Activated CD8-positive, alpha-beta T cell treated with anti-CD3 and anti-CD28 coated beads for 36 hours (primary cell): Measurements from ENCODE around the gene QSOX2. TPM values are rescaled to one million over a fixed set of nuclear protein-coding genes. Genes with fewer than 3 reads are reported as not detected.

Experiments used
- ATAC-seq: fragments of 200-7000 bp; cut with Tn5 transposase; one replicate; pipeline ENCODE4 v1.10.0; 2021; ENCODE audit warnings: mild to moderate bottlenecking, moderate library complexity
- CTCF ChIA-PET: fragments of 350-600 bp; sonication (Branson Sonifier 250); formaldehyde crosslinking; loops from one replicate; lab custom pipeline; 2021; ENCODE audit warnings: antibody characterized with exemption; lab: Charles Lee
- POLR2A ChIA-PET: fragments of 350-600 bp; sonication (Branson Sonifier 250); formaldehyde crosslinking; loops from one replicate; lab custom pipeline; 2021; ENCODE audit warnings: antibody characterized with exemption; lab: Charles Lee
- DNase-seq: peaks from one replicate; pipeline ENCODE4 v3.0.0-alpha.2; 2020
- H3K27ac Mint-ChIP-seq: one replicate; pipeline ENCODE4 v1.8.0; 2021; ENCODE audit warnings: mild to moderate bottlenecking, mixed read lengths
- H3K27me3 Mint-ChIP-seq: one replicate; pipeline ENCODE4 v1.8.0; 2021; ENCODE audit warnings: mixed read lengths
- H3K36me3 Mint-ChIP-seq: one replicate; pipeline ENCODE4 v1.8.0; 2021; ENCODE audit warnings: low read depth, mixed read lengths
- H3K4me1 Mint-ChIP-seq: one replicate; pipeline ENCODE4 v1.8.0; 2021; ENCODE audit warnings: low read depth, mixed read lengths
- H3K4me3 Mint-ChIP-seq: one replicate; pipeline ENCODE4 v1.8.0; 2021; ENCODE audit warnings: mild to moderate bottlenecking, moderate library complexity, mixed read lengths
- H3K9me3 Mint-ChIP-seq: one replicate; pipeline ENCODE4 v1.8.0; 2021; ENCODE audit warnings: mixed read lengths
- intact Hi-C: fragments of 100-400 bp; cut with micrococcal nuclease; formaldehyde crosslinking; loops from one replicate; pipeline ENCODE4 v1.10.0; 2022
- total RNA-seq, 2 experiments: library from RNA; stranded (reverse); gene quantifications; one replicate each; pipeline ENCODE4 v1.2.3, GENCODE V29; 2021
- TF ChIP-seq, protein P1 (sequence below): fragments of 200-600 bp; IDR thresholded peaks from one replicate; pipeline ENCODE4 v1.8.0; 2022; ENCODE audit warnings: antibody characterized with exemption, mild to moderate bottlenecking

Gene QSOX2
- total RNA-seq, 2 experiments from 2014 or later: 21.0 to 21.5 TPM

DNA sequence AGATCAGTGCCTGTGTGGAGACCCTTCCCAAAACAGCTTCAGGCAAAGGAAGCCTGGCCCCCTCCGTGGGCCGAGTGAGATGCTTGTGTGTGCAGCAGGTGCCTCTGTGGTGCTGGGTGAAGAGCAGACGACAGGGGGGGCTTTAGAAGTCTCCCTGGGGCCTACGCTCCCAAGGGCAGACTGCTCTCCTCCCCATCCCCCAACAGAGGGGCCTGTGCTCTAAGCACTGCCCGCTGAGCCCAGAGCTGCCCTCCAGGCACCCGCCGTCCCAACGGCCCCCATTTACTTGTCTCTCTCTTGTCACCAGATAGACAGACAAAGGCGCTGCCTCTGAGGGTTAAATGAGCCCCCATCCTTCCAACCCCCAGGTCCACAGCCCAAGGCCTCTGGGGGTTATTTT, 38.0 kb downstream of the QSOX2 start:
- no peaks in the 10 kb centered on the region for H3K9me3 Mint-ChIP-seq
- H3K27ac Mint-ChIP-seq: no peak overlapping the region
- no peak overlapping the region for H3K4me3 Mint-ChIP-seq
- no peaks in the 10 kb centered on the region for H3K4me1 Mint-ChIP-seq
- peaks cover 10% of the 10 kb centered on the region for H3K36me3 Mint-ChIP-seq
- ChIA-PET POLR2A (no interaction called here), CTCF (no interaction called here)
- TF ChIP-seq, protein P1, sequence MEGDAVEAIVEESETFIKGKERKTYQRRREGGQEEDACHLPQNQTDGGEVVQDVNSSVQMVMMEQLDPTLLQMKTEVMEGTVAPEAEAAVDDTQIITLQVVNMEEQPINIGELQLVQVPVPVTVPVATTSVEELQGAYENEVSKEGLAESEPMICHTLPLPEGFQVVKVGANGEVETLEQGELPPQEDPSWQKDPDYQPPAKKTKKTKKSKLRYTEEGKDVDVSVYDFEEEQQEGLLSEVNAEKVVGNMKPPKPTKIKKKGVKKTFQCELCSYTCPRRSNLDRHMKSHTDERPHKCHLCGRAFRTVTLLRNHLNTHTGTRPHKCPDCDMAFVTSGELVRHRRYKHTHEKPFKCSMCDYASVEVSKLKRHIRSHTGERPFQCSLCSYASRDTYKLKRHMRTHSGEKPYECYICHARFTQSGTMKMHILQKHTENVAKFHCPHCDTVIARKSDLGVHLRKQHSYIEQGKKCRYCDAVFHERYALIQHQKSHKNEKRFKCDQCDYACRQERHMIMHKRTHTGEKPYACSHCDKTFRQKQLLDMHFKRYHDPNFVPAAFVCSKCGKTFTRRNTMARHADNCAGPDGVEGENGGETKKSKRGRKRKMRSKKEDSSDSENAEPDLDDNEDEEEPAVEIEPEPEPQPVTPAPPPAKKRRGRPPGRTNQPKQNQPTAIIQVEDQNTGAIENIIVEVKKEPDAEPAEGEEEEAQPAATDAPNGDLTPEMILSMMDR: no peak
- ATAC-seq (no peak), DNase-seq (no peak)
- peaks cover 13% of the 10 kb centered on the region for H3K27me3 Mint-ChIP-seq
- intact Hi-C loops: no loop called here

DNA sequence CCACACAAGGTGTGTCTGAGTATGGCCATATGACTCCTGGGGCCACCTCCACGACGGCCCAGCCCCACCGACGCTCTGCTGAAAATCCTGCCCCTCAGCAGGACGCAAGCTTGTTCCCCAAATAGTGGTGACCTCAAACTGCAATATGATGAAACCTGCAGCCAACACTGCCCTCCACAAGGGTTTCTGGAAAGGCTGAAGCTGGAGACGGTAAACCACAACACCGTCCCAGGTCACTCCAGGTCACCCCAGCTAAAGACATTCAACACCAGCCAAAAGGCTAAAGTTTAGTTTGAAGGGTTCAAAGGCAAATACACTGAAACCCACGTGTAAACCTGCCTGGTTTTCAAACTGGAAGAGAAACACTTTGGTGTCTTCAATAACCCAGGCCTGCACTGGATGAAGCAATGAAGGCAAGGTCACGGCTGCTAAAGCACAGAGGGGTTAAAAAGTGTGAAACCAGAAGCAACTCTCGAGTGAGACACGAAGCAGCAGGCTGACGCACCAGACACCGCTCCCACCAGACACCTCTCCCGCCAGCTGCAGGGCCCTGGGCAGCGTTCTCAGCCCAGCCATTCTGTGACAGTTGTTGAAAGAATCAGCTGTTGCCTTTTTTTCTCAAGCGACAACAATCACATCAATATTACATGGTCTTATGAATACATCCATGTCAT, 38.9 kb downstream of the QSOX2 start:
- CTCF ChIA-PET: no interaction called here
- peaks cover 15% of the 10 kb centered on the region for H3K27me3 Mint-ChIP-seq

DNA sequence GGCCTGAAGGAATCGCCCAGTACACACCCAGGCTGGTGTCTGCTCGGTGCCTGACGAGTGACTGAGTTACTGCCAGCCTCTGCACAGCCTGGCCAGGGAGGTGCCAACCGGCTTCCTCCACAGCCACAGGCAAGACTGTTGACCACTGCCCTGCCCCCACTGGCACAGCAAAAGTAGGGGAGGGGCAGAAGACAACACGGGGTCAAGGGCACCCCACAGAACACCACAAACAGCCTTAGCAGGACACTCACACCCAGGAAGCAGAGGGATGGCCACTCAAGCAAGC, 40.0 kb downstream of the QSOX2 start:
- intact Hi-C loops: no loop called here
- no peaks in the 10 kb centered on the region for H3K4me1 Mint-ChIP-seq
- ATAC-seq (no peak), DNase-seq (no peak)
- H3K27ac Mint-ChIP-seq: no peak overlapping the region
- H3K9me3 Mint-ChIP-seq: no peaks in the 10 kb centered on the region
- CTCF ChIA-PET: no interaction called here
- H3K4me3 Mint-ChIP-seq: no peak overlapping the region
- POLR2A ChIA-PET: no interaction called here
- TF ChIP-seq, protein P1: no peak
- H3K27me3 Mint-ChIP-seq: peaks cover 22% of the 10 kb centered on the region
- H3K36me3 Mint-ChIP-seq: peaks cover 7% of the 10 kb centered on the region

More for the DNA sequence above, 38.9 kb downstream of the QSOX2 start:
- no peak overlapping the region for H3K27ac Mint-ChIP-seq
- ATAC-seq (no peak), DNase-seq (no peak)
- H3K9me3 Mint-ChIP-seq: no peaks in the 10 kb centered on the region
- TF ChIP-seq, protein P1: no peak
- no peaks in the 10 kb centered on the region for H3K4me1 Mint-ChIP-seq
- no peak overlapping the region for H3K4me3 Mint-ChIP-seq
- POLR2A ChIA-PET: no interaction called here
- peaks cover 7% of the 10 kb centered on the region for H3K36me3 Mint-ChIP-seq
- intact Hi-C loops: no loop called here

DNA sequence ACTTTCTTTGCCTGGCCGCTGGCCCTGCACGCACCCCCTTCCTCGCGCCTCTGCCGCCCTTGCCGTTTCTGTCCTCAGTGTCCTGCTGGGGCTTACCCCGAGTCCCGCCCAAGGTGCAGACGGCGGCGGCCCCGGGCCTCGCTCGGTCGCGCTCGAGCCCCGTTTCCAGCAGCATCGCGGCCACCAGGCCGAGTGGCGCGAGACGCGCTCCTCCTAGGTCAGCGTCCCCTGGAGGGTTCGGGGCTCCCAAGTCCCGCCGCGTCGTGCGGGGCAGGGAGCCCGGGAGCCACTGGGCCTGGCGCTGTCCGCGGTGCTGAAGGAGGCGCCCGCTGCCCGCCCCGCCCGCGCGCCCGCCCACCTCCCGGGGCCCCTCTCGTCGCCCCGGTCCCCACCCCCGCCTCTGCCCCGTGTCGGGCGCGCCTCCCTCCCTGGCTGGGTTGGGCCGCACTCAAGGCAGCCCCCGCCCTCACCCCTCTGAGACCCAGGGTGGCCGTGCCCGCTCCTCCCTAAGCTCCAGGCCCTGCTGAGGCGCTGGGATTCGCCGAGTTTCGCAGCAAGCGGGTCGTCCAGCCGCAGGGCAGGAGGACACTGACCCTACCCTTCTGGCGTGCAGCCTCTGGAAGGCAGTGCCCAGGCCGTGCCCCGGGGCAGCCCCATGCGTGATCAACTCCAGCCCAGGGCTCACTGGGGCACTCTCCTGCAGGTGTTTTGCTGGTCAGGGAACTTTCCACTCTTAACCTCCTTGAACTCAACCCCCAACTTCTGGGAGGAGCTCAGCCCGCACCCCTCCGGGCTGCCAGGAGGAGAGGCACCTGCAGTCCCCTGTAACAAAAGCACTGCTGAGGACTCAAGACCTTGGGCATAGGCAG, 40.5 kb downstream of the QSOX2 start, which contains the start of gene LHX3:
LHX3 (minus strand) TSS at position 291 of the 869 bp plus-strand sequence; CDS start at position 175, 116 bp downstream.
- H3K4me3 Mint-ChIP-seq: no peak within 1 kb of the TSS
- ATAC-seq (peak; percentile 26), DNase-seq (no peak)
- no peaks in the 10 kb centered on the region for H3K4me1 Mint-ChIP-seq
- H3K27me3 Mint-ChIP-seq: peaks cover 27% of the 10 kb centered on the region
- H3K36me3 Mint-ChIP-seq: peaks cover 7% of the 10 kb centered on the region
- intact Hi-C loops: no loop called here
- ChIA-PET POLR2A (no interaction called here), CTCF (no interaction called here)
- H3K27ac Mint-ChIP-seq: no peak within 1 kb of the TSS
- TF ChIP-seq, protein P1: no peak
- no peaks in the 10 kb centered on the region for H3K9me3 Mint-ChIP-seq
